ENCODE results near the gene IL36A. TPM values are rescaled to one million over a fixed set of nuclear protein-coding genes. Genes with fewer than 3 reads are reported as not detected.

Gene IL36A
- total and polyA plus RNA-seq, 4 donors = not detected

GRCh38 chr2:113014067-113014466 lies 8.8 kb downstream of the IL36A start:
- Histone ChIP-seq H3K27me3 (ENCODE audit: control insufficient read depth in 3 of 3, insufficient read depth in 3 of 3, low read length in 2 of 3) (no peaks in the 10 kb centered on the region), H3K4me3 (no peak overlapping the region), H3K9ac (ENCODE audit: insufficient read depth in 1 of 2, low read length in 2 of 2) (no peak overlapping the region), H3K36me3 (ENCODE audit: control insufficient read depth in 4 of 4, insufficient read depth in 4 of 4, low read length in 4 of 4) (no peaks in the 10 kb centered on the region), H3K4me1 (ENCODE audit: control insufficient read depth in 5 of 5, insufficient read depth in 5 of 5, low read length in 5 of 5) (no peaks in the 10 kb centered on the region), H3K27ac (ENCODE audit: low read depth in 1 of 2, low read length in 1 of 2) (no peak overlapping the region), H3K9me3 (ENCODE audit: control insufficient read depth in 4 of 4, insufficient read depth in 3 of 4, low read length in 3 of 4) (no peaks in the 10 kb centered on the region)
- ATAC-seq (ENCODE audit: insufficient read depth, low FRiP score) = no peak
- no peak for DNase-seq
- TF ChIP-seq CTCF (IDR thresholded peaks at IDR 0.05; ENCODE audit: control extremely low read depth, extremely low read depth) = no peak
- WGBS, 2 donors = 94% methylated on average over 2 of the region's 2 CpGs

GRCh38 chr2:113015042-113015441 lies 9.8 kb downstream of the IL36A start:
- 73 to 88% methylated on average over 1 of the region's 1 CpG for WGBS, 2 donors
- DNase-seq = no peak

GRCh38 chr2:113015655-113016054 lies 10.4 kb downstream of the IL36A start:
- DNase-seq = no peak
- whole genome bisulfite sequencing, 2 donors = 87 to 93% methylated on average over 2 of the region's 2 CpGs
- no peak for TF ChIP-seq CTCF (IDR thresholded peaks at IDR 0.05; ENCODE audit: control extremely low read depth, extremely low read depth)
- no peaks in the 10 kb centered on the region for H3K9me3 ChIP-seq (ENCODE audit: control insufficient read depth in 4 of 4, insufficient read depth in 3 of 4, low read length in 3 of 4)
- H3K9ac ChIP-seq (ENCODE audit: insufficient read depth in 1 of 2, low read length in 2 of 2) = no peak overlapping the region
- no peak overlapping the region for H3K4me3 ChIP-seq
- no peaks in the 10 kb centered on the region for H3K4me1 ChIP-seq (ENCODE audit: control insufficient read depth in 5 of 5, insufficient read depth in 5 of 5, low read length in 5 of 5)
- no peaks in the 10 kb centered on the region for H3K36me3 ChIP-seq (ENCODE audit: control insufficient read depth in 4 of 4, insufficient read depth in 4 of 4, low read length in 4 of 4)
- ATAC-seq (ENCODE audit: insufficient read depth, low FRiP score) = no peak
- H3K27ac ChIP-seq (ENCODE audit: low read depth in 1 of 2, low read length in 1 of 2) = no peak overlapping the region
- H3K27me3 ChIP-seq (ENCODE audit: control insufficient read depth in 3 of 3, insufficient read depth in 3 of 3, low read length in 2 of 3) = no peaks in the 10 kb centered on the region

More at GRCh38 chr2:113015042-113015441, 9.8 kb downstream of the IL36A start:
- Histone ChIP-seq H3K27ac (ENCODE audit: low read depth in 1 of 2, low read length in 1 of 2) (no peak overlapping the region), H3K27me3 (ENCODE audit: control insufficient read depth in 3 of 3, insufficient read depth in 3 of 3, low read length in 2 of 3) (no peaks in the 10 kb centered on the region), H3K9me3 (ENCODE audit: control insufficient read depth in 4 of 4, insufficient read depth in 3 of 4, low read length in 3 of 4) (no peaks in the 10 kb centered on the region), H3K4me3 (no peak overlapping the region), H3K36me3 (ENCODE audit: control insufficient read depth in 4 of 4, insufficient read depth in 4 of 4, low read length in 4 of 4) (no peaks in the 10 kb centered on the region), H3K9ac (ENCODE audit: insufficient read depth in 1 of 2, low read length in 2 of 2) (no peak overlapping the region), H3K4me1 (ENCODE audit: control insufficient read depth in 5 of 5, insufficient read depth in 5 of 5, low read length in 5 of 5) (no peaks in the 10 kb centered on the region)
- no peak for TF ChIP-seq CTCF (IDR thresholded peaks at IDR 0.05; ENCODE audit: control extremely low read depth, extremely low read depth)
- ATAC-seq (ENCODE audit: insufficient read depth, low FRiP score) = no peak

- H3K27ac ChIP-seq (ENCODE audit: low read depth in 1 of 2, low read length in 1 of 2) = no peak overlapping the region
- H3K36me3 ChIP-seq (ENCODE audit: control insufficient read depth in 4 of 4, insufficient read depth in 4 of 4, low read length in 4 of 4) = no peaks in the 10 kb centered on the region
- no peak for TF ChIP-seq CTCF (IDR thresholded peaks at IDR 0.05; ENCODE audit: control extremely low read depth, extremely low read depth)
- ATAC-seq (ENCODE audit: insufficient read depth, low FRiP score) (no peak), DNase-seq (no peak)
- no peaks in the 10 kb centered on the region for H3K27me3 ChIP-seq (ENCODE audit: control insufficient read depth in 3 of 3, insufficient read depth in 3 of 3, low read length in 2 of 3)
- no peak overlapping the region for H3K9ac ChIP-seq (ENCODE audit: insufficient read depth in 1 of 2, low read length in 2 of 2)
- H3K4me3 ChIP-seq = no peak overlapping the region
- WGBS, 2 donors = 79 to 80% methylated on average over 3 of the region's 3 CpGs
- H3K9me3 ChIP-seq (ENCODE audit: control insufficient read depth in 4 of 4, insufficient read depth in 3 of 4, low read length in 3 of 4) = no peaks in the 10 kb centered on the region
- H3K4me1 ChIP-seq (ENCODE audit: control insufficient read depth in 5 of 5, insufficient read depth in 5 of 5, low read length in 5 of 5) = no peaks in the 10 kb centered on the region
Measured at GRCh38 chr2:113018509-113018908, 13.2 kb downstream of the IL36A start.

All from lung (tissue), 12 donors.